GM12873 (cell line): ENCODE data around the gene SEMA3C.

Experiments used
- TF ChIP-seq, protein P1 (sequence below): IDR thresholded peaks from 2 replicates; pipeline ENCODE4 v1.5.1; 2012; ENCODE audit warnings: low read depth, mild to moderate bottlenecking, moderate library complexity, low read length, control low read depth; ENCODE audit not compliant: insufficient read depth; ENCODE audit errors: missing control alignments

Gene SEMA3C

DNA sequence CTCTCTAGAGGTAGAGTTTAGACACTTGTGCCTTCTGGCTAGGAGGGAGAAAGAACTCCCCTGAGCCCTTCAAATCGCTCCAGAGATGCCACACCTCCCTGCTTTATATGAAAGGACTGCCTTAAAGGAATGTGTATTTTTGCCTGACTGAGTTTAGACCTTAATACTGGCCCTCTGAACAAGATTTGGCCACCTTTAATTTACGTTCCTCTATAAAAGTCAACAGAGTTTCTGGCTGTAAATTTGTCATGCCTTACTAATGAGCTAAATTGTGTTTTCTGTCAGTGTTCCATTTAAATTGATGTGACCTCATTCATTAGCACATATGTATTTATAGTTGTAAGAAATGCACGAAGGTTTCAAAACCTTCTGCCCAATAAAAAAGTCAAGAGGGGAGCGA is 48.0 kb downstream of the SEMA3C start:
- TF ChIP-seq, protein P1, sequence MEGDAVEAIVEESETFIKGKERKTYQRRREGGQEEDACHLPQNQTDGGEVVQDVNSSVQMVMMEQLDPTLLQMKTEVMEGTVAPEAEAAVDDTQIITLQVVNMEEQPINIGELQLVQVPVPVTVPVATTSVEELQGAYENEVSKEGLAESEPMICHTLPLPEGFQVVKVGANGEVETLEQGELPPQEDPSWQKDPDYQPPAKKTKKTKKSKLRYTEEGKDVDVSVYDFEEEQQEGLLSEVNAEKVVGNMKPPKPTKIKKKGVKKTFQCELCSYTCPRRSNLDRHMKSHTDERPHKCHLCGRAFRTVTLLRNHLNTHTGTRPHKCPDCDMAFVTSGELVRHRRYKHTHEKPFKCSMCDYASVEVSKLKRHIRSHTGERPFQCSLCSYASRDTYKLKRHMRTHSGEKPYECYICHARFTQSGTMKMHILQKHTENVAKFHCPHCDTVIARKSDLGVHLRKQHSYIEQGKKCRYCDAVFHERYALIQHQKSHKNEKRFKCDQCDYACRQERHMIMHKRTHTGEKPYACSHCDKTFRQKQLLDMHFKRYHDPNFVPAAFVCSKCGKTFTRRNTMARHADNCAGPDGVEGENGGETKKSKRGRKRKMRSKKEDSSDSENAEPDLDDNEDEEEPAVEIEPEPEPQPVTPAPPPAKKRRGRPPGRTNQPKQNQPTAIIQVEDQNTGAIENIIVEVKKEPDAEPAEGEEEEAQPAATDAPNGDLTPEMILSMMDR, result no peak

DNA sequence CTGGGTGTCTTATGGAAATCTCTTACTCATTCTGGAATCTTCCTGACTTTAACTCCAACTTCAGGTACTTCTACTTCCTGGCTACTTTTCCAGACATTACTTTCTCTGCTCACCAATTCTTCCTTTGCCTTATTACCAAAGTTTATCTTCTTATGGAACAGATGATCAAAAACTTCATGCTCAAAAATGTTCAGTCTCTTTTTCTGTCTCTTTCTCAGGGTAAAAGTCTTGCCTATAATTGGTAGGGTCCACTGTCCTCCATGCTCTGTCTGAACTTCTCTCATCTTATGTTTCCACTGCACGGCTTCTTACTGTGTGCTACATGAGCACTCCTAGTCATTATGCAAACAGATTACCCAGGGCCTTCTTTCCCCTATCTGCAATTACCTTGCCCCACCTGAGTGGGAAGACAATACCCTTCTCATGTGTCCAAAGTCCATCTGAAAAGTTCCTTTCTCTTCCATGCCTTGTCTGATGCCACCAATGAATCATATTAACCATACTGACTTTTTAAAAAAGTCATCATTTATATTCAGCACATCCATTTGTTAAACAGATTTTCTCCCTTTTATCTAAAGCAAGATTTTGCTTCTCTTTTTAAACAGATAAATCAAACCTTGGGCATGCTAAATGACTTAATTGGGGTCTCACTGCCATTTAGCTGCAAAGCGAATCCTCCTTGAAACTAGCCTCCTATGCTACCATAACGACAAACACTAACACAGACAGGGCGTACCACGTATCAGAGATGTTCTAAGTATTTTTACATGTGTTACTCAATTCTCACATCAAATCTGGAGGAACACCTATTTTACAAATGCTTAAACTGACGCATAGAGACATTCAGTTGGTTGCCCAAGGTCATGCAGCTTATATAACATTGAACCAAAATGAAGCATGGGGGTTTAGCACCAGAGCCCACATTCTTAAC is 48.8 kb downstream of the SEMA3C start:
- TF ChIP-seq, protein P1, result no peak

DNA sequence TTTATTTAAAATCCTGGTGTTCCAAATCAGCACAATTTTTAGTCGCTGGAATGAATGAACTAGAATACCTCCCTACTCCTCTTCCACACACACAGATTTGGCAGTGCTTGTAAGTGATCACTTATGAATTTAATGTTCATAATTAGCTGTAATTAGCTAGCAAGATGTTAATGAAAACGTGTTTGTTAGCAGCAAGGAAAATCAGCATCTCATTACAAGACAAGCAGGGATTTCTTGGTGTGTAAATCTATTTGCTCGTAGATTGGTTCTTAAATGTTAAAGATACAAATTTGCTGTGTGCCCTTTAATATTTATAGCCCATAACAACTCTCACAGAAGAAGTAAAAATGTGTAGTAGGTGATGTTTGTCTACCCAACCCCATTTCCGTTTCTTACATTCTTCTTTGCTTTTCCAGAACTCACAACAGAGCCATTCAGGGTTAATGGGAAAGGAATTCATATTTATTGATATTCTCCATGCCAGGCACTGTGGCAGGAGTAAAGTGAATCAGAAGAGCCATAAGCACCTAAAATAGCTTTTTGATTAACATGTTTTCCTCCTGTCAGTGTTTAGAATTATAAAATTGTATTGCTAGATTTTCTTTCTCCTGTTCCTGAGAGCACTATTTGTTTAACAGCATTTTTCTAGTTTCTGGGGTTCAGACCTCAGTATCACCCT is 49.6 kb downstream of the SEMA3C start:
- TF ChIP-seq, protein P1, result no peak

DNA sequence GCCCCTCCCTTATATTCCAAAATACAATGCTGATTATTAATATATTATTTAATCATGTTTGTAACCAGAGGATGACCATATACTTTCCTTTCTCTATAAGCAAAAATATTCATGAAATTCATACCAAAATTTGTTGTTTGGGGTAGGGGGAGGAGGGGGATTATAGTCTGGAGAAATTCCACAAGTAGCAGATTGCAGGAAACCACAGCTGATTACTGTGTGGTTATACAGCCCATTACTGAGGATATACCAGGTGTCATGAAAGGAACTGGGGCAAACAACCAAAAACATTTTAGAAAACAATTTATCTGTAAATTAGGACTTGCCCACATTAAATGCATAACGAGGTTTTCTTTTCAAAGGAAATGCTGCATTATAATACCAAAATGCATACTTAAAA is 50.3 kb downstream of the SEMA3C start:
- TF ChIP-seq, protein P1, result no peak

DNA sequence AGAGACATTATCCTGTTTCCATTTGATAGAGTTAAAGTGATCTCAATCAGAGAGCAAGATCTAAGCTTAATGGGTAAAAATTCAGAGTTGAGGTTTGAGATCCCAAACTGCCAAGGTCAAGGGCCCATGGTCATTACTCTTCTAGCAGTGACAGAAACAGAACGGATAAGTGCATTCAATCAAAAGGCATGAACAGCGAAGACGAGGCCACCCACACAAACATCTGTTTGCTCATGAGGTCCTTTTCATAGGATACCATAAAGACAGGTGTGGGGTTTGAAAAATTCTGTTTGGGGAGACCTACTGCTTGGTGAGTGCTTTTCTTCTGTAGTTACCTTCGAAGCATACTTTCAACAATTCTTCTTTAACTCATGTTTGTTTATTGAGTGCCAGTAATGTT is 58.3 kb downstream of the SEMA3C start:
- TF ChIP-seq, protein P1, result no peak

DNA sequence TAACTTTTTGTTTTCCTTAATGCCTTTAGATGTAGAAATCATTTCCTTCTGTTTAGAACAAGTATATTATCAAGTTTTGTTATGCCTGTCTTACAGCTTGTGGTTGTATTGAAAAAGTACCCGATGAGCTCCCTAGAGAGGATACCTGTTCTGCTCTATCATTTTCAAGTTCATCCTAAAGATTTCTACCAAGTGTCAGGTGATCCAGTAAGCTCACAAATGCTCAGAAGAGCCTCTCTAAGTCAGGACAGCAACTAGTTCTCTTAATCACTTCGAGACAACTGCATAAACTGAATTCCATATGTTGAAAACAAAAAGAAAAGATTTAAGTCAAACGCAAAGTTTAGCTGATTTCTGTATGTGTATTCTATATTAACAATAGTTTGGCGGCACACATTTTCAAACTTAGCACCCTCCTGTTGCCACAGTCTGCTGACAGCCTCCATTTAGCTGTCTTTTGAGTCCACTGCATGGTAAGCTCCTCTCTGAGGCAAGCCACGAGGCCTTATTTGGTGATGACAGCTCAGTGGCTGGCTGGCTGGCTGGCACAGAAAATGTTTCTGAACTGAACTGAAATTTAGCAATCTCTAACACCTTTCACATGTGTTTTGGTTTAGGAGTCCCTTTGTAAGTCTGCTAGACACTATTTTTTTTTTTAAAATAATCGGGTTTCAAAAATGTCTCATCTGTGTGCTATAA is 59.4 kb downstream of the SEMA3C start:
- TF ChIP-seq, protein P1, result no peak
